Activated CD4-positive, alpha-beta memory T cell treated with anti-CD3 and anti-CD28 coated beads, Interleukin-2, amount 10 ng/mL, durations not matched to agents 7 days and 5 days (primary cell): ENCODE results near the gene TDRD10. TPM values are rescaled to one million over a fixed set of nuclear protein-coding genes. Genes with fewer than 3 reads are reported as not detected.
A peak's percentile ranks its signal among the peaks of the same experiment; 100 is the strongest.
"Not testable (repeated sequence)": the region's sequence is repeated elsewhere in the genome, so short reads cannot be mapped to it uniquely, and the experiment has no call there.

Source experiments
- CTCF ChIA-PET: fragments of 350-600 bp; sonication (Branson Sonifier 250); formaldehyde crosslinking; loops from one replicate; lab custom pipeline; 2021; ENCODE audit warnings: antibody characterized with exemption, inconsistent platforms; lab: Charles Lee
- POLR2A ChIA-PET: fragments of 350-600 bp; sonication (Branson Sonifier 250); formaldehyde crosslinking; loops from one replicate; lab custom pipeline; 2021; ENCODE audit warnings: antibody characterized with exemption; lab: Charles Lee
- DNase-seq: peaks from one replicate; pipeline ENCODE4 v3.0.0-alpha.2; 2020
- H3K27ac Mint-ChIP-seq: one replicate; pipeline ENCODE4 v1.8.0; 2021; ENCODE audit warnings: mild to moderate bottlenecking, mixed read lengths
- H3K27me3 Mint-ChIP-seq: one replicate; pipeline ENCODE4 v1.8.0; 2021; ENCODE audit warnings: mixed read lengths
- H3K36me3 Mint-ChIP-seq: one replicate; pipeline ENCODE4 v1.8.0; 2021; ENCODE audit warnings: low read depth, mixed read lengths
- H3K4me1 Mint-ChIP-seq: one replicate; pipeline ENCODE4 v1.8.0; 2021; ENCODE audit warnings: mixed read lengths
- H3K4me3 Mint-ChIP-seq: one replicate; pipeline ENCODE4 v1.8.0; 2021; ENCODE audit warnings: mild to moderate bottlenecking, mixed read lengths
- H3K9me3 Mint-ChIP-seq: one replicate; pipeline ENCODE4 v1.8.0; 2021; ENCODE audit warnings: mixed read lengths
- total RNA-seq, 2 experiments: library from RNA; stranded (reverse); gene quantifications; one replicate each; pipeline ENCODE4 v1.2.3, GENCODE V29; 2021

TDRD10 gene
- total RNA-seq, 2 experiments from 2014 or later, result not detected

GRCh38 chr1:154483941-154484803, 17.8 kb upstream of the TDRD10 start:
- CTCF ChIA-PET, result interaction anchor here (1.1 kb wide), 1 partner anchor 12 kb away, joined by 3 read pairs; no protein-coding TSS in a partner anchor
- POLR2A ChIA-PET, result no interaction called here
- Mint-ChIP-seq H3K27me3 (peaks cover 17% of the 10 kb centered on the region), H3K4me1 (peaks cover 7% of the 10 kb centered on the region), H3K4me3 (no peak overlapping the region), H3K9me3 (no peaks in the 10 kb centered on the region), H3K36me3 (no peaks in the 10 kb centered on the region), H3K27ac (no peak overlapping the region)
- no peak for DNase-seq

GRCh38 chr1:154485106-154485505, 16.9 kb upstream of the TDRD10 start:
- CTCF ChIA-PET, result interaction anchor here (1.1 kb wide), 1 partner anchor 11 kb away, joined by 3 read pairs; no protein-coding TSS in a partner anchor
- POLR2A ChIA-PET, result no interaction called here
- DNase-seq, result no peak

GRCh38 chr1:154485910-154486496, 16.0 kb upstream of the TDRD10 start:
- Mint-ChIP-seq H3K27ac (no peak overlapping the region), H3K4me1 (no peaks in the 10 kb centered on the region), H3K4me3 (no peak overlapping the region), H3K27me3 (peaks cover 22% of the 10 kb centered on the region), H3K36me3 (no peaks in the 10 kb centered on the region), H3K9me3 (no peaks in the 10 kb centered on the region)
- DNase-seq, result no peak
- CTCF ChIA-PET, result interaction anchor here (0.9 kb wide), 1 partner anchor 60 kb away, joined by 3 read pairs; no protein-coding TSS in a partner anchor
- POLR2A ChIA-PET, result no interaction called here

More at GRCh38 chr1:154485106-154485505, 16.9 kb upstream of the TDRD10 start:
- H3K27me3 Mint-ChIP-seq, result peaks cover 17% of the 10 kb centered on the region
- H3K4me1 Mint-ChIP-seq, result no peaks in the 10 kb centered on the region
- H3K4me3 Mint-ChIP-seq, result no peak overlapping the region
- no peak overlapping the region for H3K27ac Mint-ChIP-seq
- H3K36me3 Mint-ChIP-seq, result no peaks in the 10 kb centered on the region
- no peaks in the 10 kb centered on the region for H3K9me3 Mint-ChIP-seq

GRCh38 chr1:154486756-154487155, 15.3 kb upstream of the TDRD10 start:
- H3K27ac Mint-ChIP-seq, H3K4me1 Mint-ChIP-seq, POLR2A ChIA-PET, DNase-seq, H3K4me3 Mint-ChIP-seq, H3K36me3 Mint-ChIP-seq, H3K9me3 Mint-ChIP-seq: not testable (repeated sequence)
- CTCF ChIA-PET, result interaction anchor here (0.9 kb wide), 1 partner anchor 60 kb away, joined by 3 read pairs; no protein-coding TSS in a partner anchor
- H3K27me3 Mint-ChIP-seq, result peaks cover 29% of the 10 kb centered on the region

- no peaks in the 10 kb centered on the region for H3K36me3 Mint-ChIP-seq
- CTCF ChIA-PET, result interaction anchor here (7.2 kb wide), 1 partner anchor 8 kb away, joined by 44 read pairs; no protein-coding TSS in a partner anchor
- H3K4me1 Mint-ChIP-seq, result peaks cover 22% of the 10 kb centered on the region
- no peak overlapping the region for H3K27ac Mint-ChIP-seq
- H3K4me3 Mint-ChIP-seq, result no peak overlapping the region
- H3K9me3 Mint-ChIP-seq, result no peaks in the 10 kb centered on the region
- POLR2A ChIA-PET, result no interaction called here
- peaks cover 28% of the 10 kb centered on the region for H3K27me3 Mint-ChIP-seq
- DNase-seq, result no peak
These were observed 13.1 kb upstream of the TDRD10 start for GRCh38 chr1:154488922-154489321.

- ChIA-PET POLR2A (no interaction called here), CTCF (interaction anchor here (7.2 kb wide), 1 partner anchor 9 kb away, joined by 44 read pairs; no protein-coding TSS in a partner anchor)
- no peaks in the 10 kb centered on the region for H3K9me3 Mint-ChIP-seq
- no peak for DNase-seq
- H3K36me3 Mint-ChIP-seq, result no peaks in the 10 kb centered on the region
- no peak overlapping the region for H3K4me3 Mint-ChIP-seq
- peaks cover 23% of the 10 kb centered on the region for H3K4me1 Mint-ChIP-seq
- no peak overlapping the region for H3K27ac Mint-ChIP-seq
- H3K27me3 Mint-ChIP-seq, result peaks cover 23% of the 10 kb centered on the region
These were observed 12.2 kb upstream of the TDRD10 start for GRCh38 chr1:154489695-154490274.

GRCh38 chr1:154490317-154490716, 11.7 kb upstream of the TDRD10 start:
- no peaks in the 10 kb centered on the region for H3K36me3 Mint-ChIP-seq
- H3K4me3 Mint-ChIP-seq, result no peak overlapping the region
- DNase-seq, result no peak
- peaks cover 23% of the 10 kb centered on the region for H3K4me1 Mint-ChIP-seq
- peaks cover 19% of the 10 kb centered on the region for H3K27me3 Mint-ChIP-seq
- ChIA-PET CTCF (interaction anchor here (7.2 kb wide), 1 partner anchor 10 kb away, joined by 44 read pairs; no protein-coding TSS in a partner anchor), POLR2A (no interaction called here)
- H3K9me3 Mint-ChIP-seq, result no peaks in the 10 kb centered on the region
- H3K27ac Mint-ChIP-seq, result no peak overlapping the region

GRCh38 chr1:154492115-154492514, 9.9 kb upstream of the TDRD10 start:
- DNase-seq, result no peak
- Mint-ChIP-seq H3K27ac (no peak overlapping the region), H3K27me3 (peaks cover 19% of the 10 kb centered on the region), H3K9me3 (no peaks in the 10 kb centered on the region), H3K4me1 (peaks cover 30% of the 10 kb centered on the region), H3K4me3 (no peak overlapping the region), H3K36me3 (no peaks in the 10 kb centered on the region)
- ChIA-PET POLR2A (no interaction called here), CTCF (interaction anchor here (7.2 kb wide), 1 partner anchor 11 kb away, joined by 44 read pairs; no protein-coding TSS in a partner anchor)

- POLR2A ChIA-PET, result no interaction called here
- Mint-ChIP-seq H3K4me3 (no peak overlapping the region), H3K4me1 (peaks cover 32% of the 10 kb centered on the region), H3K27ac (peak overlapping the region; percentile 58), H3K36me3 (no peaks in the 10 kb centered on the region), H3K9me3 (no peaks in the 10 kb centered on the region), H3K27me3 (peaks cover 19% of the 10 kb centered on the region)
- CTCF ChIA-PET, result interaction anchor here (0.9 to 7.2 kb wide), 3 partner anchors 13 to 159 kb away, joined by 3 to 44 read pairs (median 4); no protein-coding TSS in a partner anchor
- DNase-seq, result peak; percentile 44
These were observed 8.7 kb upstream of the TDRD10 start for GRCh38 chr1:154493276-154493675.

- Mint-ChIP-seq H3K27ac (no peak overlapping the region), H3K27me3 (peaks cover 32% of the 10 kb centered on the region), H3K4me1 (peaks cover 41% of the 10 kb centered on the region), H3K36me3 (peaks cover 1% of the 10 kb centered on the region), H3K4me3 (no peak overlapping the region), H3K9me3 (peaks cover 5% of the 10 kb centered on the region)
- DNase-seq, result no peak
- ChIA-PET POLR2A (interaction anchor here (1.0 to 1.2 kb wide), 2 partner anchors 10 to 75 kb away, joined by 3 read pairs; no protein-coding TSS in a partner anchor), CTCF (interaction anchor here (0.9 to 7.2 kb wide), 5 partner anchors 11 to 64 kb away, joined by 3 to 44 read pairs (median 3); no protein-coding TSS in a partner anchor)
These were observed 6.3 kb upstream of the TDRD10 start for GRCh38 chr1:154495496-154496273.

- Mint-ChIP-seq H3K4me1 (peaks cover 44% of the 10 kb centered on the region), H3K27me3 (peaks cover 35% of the 10 kb centered on the region), H3K27ac (no peak overlapping the region), H3K9me3 (peaks cover 6% of the 10 kb centered on the region), H3K36me3 (peaks cover 2% of the 10 kb centered on the region), H3K4me3 (no peak overlapping the region)
- CTCF ChIA-PET, result interaction anchor here (0.9 to 1.6 kb wide), 4 partner anchors 11 to 63 kb away, joined by 3 to 5 read pairs (median 3); no protein-coding TSS in a partner anchor
- POLR2A ChIA-PET, result interaction anchor here (1.0 kb wide), 1 partner anchor 76 kb away, joined by 3 read pairs; no protein-coding TSS in a partner anchor
- DNase-seq, result no peak
These were observed 5.6 kb upstream of the TDRD10 start for GRCh38 chr1:154496383-154496782.
